DMS153 treated with DMSO at 0.1 percent for 48 hours (cell line): ENCODE results near the gene SAT2.

Source experiments
- DNase-seq: peaks from one replicate; lab custom pipeline; 2025; ENCODE audit not compliant: unreplicated experiment; lab: John Stamatoyannopoulos, UW

SAT2 gene

DNA sequence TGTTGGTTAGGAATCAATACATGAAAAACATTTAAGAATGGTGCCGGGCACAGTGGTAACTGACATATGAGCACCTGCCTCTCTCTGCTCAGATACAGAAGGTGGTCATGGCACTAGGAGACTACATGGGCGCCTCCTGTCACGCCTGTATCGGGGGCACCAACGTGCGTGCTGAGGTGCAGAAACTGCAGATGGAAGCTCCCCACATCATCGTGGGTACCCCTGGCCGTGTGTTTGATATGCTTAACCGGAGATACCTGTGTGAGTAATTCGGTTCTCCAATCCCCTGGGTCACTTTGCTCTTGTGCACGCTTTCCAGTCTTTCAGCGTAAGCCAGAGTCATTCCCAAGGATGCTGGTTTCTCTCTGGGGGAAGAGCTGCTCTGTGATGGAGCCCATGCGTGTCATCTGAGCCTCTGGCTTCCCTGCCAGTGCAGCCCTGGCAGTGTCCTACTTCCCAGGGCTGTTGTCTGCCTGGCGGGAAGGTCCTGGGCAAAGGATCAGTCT, 51.1 kb downstream of the SAT2 start:
- no peak for DNase-seq
